ENCODE measurements around the gene TMEM131. TPM values are rescaled to one million over a fixed set of nuclear protein-coding genes. Genes with fewer than 3 reads are reported as not detected.

Gene TMEM131
- total and polyA plus RNA-seq, 10 of the 15 experiments (the other 5 are each of a cell fraction or from before 2014, with no cell fraction given) = 6.0 to 48.2 (median 23.2) TPM

DNA sequence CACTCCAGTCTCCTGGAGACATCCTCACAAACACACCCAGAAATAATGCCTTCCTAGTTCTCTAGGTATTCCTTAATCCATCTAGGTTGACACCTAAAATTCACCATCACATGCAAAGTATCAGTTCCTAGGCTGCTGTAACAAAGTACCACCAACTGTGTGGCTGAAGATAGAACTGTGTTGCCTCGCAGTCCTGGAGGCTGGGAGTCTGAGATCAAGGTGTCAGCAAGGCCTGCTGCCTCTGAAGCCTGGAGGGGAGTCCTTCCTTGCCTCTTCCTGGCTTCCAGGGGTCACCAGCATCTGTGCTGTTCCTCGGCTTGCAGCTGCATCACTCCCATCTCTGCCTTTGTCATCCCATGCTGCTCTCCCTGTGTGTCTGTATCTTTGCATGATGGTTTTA is 36.3 kb upstream of the TMEM131 start (continued):
- TF ChIP-seq, protein P1, sequence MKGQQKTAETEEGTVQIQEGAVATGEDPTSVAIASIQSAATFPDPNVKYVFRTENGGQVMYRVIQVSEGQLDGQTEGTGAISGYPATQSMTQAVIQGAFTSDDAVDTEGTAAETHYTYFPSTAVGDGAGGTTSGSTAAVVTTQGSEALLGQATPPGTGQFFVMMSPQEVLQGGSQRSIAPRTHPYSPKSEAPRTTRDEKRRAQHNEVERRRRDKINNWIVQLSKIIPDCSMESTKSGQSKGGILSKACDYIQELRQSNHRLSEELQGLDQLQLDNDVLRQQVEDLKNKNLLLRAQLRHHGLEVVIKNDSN (IDR thresholded peaks at IDR 0.05; ENCODE audit: borderline replicate concordance, extremely low read length, insufficient read depth, low read depth, low read length) = no peak

DNA sequence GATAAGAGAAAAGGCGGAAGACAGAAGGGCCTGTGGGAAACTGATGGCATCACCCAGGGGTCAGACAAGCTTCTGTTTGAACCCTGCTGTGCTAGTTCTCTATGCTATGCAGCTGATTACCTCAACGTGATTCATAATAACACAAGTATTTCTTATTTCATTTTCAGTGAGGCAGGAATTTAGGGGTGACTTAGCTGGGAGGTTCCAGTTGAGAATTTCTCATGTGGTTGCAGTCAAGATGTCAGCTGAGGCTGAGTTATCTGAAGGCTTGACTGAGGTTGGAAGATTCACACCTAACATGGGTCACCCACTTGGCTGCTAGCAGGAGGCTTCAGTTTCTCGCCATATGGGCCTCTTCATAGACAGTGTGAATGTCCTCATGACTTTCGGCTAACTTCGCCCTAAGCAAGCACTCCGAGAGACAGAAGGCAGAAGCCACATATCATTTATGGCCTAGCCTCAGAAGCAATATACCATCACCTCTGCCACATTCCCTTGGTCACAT is 34.0 kb upstream of the TMEM131 start:
- Histone ChIP-seq H3K79me2 (ENCODE audit: control insufficient read depth, insufficient read depth, low read length) (no peaks in the 10 kb centered on the region), H4K20me1 (ENCODE audit: control insufficient read depth, insufficient read depth) (no peaks in the 10 kb centered on the region), H3K36me3 (ENCODE audit: control insufficient read depth in 2 of 2, insufficient read depth in 2 of 2, low read length in 1 of 2) (no peaks in the 10 kb centered on the region), H3K9me3 (replicated peaks; ENCODE audit: control insufficient read depth, insufficient read depth, low read length) (no peaks in the 10 kb centered on the region), H2AFZ (ENCODE audit: control insufficient read depth, low read depth, low read length) (no peak overlapping the region), H3K27me3 (replicated peaks in 1 of 2; ENCODE audit: control insufficient read depth in 2 of 2, insufficient read depth in 2 of 2, low read length in 1 of 2) (no peaks in the 10 kb centered on the region), H3K27ac (ENCODE audit: control insufficient read depth, insufficient read depth) (no peak overlapping the region), H3K4me3 (no peak overlapping the region), H3K4me2 (ENCODE audit: control insufficient read depth, insufficient read depth) (no peak overlapping the region), H3K4me1 (ENCODE audit: control insufficient read depth, insufficient read depth, low read length) (peaks cover 34% of the 10 kb centered on the region), H3K9ac (ENCODE audit: control insufficient read depth, insufficient read depth, low read length) (no peak overlapping the region)
- DNase-seq (ENCODE audit: low read depth, low spot score) (no peak), FAIRE-seq (no peak), ATAC-seq (no peak)
- in situ Hi-C loops (cut with MboI) (no loop called here), intact Hi-C loops (cut with micrococcal nuclease; ENCODE audit: unreplicated experiment) (loop anchor here (5.0 kb wide), 2 partner anchors 53 to 222 kb away; no protein-coding TSS in a partner anchor)
- CTCF ChIA-PET = no interaction called here
- BruUV-seq (replicated peaks) = no TSS peak
- SMC1A ChIA-PET (ENCODE audit: uncharacterized antibody, unreplicated experiment) = interaction anchor here (0.8 to 1.0 kb wide), 3 partner anchors 17 to 68 kb away, joined by 3 to 4 read pairs (median 3); no protein-coding TSS in a partner anchor
- TF ChIP-seq MYC (IDR thresholded peaks at IDR 0.05; ENCODE audit: insufficient read depth, insufficient read length, insufficient replicate concordance, low read length, severe bottlenecking) = no peak
- no peak for TF ChIP-seq MTA2 (IDR thresholded peaks at IDR 0.05; ENCODE audit: low read depth)
- no peak for TF ChIP-seq EGR1 (IDR thresholded peaks at IDR 0.05; ENCODE audit: borderline replicate concordance in 1 of 2, low read depth in 2 of 2, low read length in 2 of 2)
- TF ChIP-seq, protein P2, sequence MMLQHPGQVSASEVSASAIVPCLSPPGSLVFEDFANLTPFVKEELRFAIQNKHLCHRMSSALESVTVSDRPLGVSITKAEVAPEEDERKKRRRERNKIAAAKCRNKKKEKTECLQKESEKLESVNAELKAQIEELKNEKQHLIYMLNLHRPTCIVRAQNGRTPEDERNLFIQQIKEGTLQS (IDR thresholded peaks at IDR 0.05; ENCODE audit: borderline replicate concordance, extremely low read depth, low read depth, low read length) = no peak
- no peak for TF ChIP-seq RCOR1 (conservative IDR thresholded peaks at IDR 0.05; ENCODE audit: low read depth, low read length)
- no peak for TF ChIP-seq CHD2 (IDR thresholded peaks at IDR 0.05; ENCODE audit: borderline replicate concordance, low read depth, low read length)
- no peak for TF ChIP-seq IRF4 (IDR thresholded peaks at IDR 0.05; ENCODE audit: low read depth, low read length)
- no peak for TF ChIP-seq MEF2B (IDR thresholded peaks at IDR 0.05; ENCODE audit: partially characterized antibody, poor library complexity, severe bottlenecking)
- POLR2A ChIA-PET = no interaction called here
- RAD21 ChIA-PET (ENCODE audit: unreplicated experiment) = no interaction called here
- WGBS (ENCODE audit: insufficient coverage, insufficient replicate concordance, low lambda C conversion rate, missing lambda C conversion rate) = 94% methylated on average over 6 of the region's 6 CpGs

Data from GM12878 (cell line).